ENCODE data around the gene NASP. TPM values are rescaled to one million over a fixed set of nuclear protein-coding genes. Genes with fewer than 3 reads are reported as not detected.

Gene NASP
- total RNA-seq, 1 experiment from 2014 or later: 535 TPM

DNA sequence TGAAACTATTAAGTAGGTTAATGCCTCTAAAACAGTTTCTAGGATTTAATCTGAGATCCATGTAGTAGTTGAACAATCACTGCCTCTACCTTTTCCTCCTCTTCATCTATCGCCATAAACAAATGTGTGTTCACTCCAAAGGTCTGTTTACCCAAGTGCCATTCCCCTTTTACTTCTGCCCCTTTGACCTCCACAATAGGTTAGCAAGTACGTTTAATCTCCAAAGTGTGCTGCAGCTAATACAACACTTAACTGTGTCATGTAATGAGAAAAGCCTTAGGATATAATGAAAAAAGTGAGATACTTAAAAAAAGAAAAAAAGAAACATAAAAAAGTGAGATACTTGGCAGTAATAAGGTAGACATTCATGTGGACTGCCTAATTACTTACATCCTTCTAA is 74.3 kb downstream of the NASP start (continued):
- TF ChIP-seq, protein P1, sequence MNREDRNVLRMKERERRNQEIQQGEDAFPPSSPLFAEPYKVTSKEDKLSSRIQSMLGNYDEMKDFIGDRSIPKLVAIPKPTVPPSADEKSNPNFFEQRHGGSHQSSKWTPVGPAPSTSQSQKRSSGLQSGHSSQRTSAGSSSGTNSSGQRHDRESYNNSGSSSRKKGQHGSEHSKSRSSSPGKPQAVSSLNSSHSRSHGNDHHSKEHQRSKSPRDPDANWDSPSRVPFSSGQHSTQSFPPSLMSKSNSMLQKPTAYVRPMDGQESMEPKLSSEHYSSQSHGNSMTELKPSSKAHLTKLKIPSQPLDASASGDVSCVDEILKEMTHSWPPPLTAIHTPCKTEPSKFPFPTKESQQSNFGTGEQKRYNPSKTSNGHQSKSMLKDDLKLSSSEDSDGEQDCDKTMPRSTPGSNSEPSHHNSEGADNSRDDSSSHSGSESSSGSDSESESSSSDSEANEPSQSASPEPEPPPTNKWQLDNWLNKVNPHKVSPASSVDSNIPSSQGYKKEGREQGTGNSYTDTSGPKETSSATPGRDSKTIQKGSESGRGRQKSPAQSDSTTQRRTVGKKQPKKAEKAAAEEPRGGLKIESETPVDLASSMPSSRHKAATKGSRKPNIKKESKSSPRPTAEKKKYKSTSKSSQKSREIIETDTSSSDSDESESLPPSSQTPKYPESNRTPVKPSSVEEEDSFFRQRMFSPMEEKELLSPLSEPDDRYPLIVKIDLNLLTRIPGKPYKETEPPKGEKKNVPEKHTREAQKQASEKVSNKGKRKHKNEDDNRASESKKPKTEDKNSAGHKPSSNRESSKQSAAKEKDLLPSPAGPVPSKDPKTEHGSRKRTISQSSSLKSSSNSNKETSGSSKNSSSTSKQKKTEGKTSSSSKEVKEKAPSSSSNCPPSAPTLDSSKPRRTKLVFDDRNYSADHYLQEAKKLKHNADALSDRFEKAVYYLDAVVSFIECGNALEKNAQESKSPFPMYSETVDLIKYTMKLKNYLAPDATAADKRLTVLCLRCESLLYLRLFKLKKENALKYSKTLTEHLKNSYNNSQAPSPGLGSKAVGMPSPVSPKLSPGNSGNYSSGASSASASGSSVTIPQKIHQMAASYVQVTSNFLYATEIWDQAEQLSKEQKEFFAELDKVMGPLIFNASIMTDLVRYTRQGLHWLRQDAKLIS (CRISPR knock-in tag; IDR thresholded peaks at IDR 0.05; ENCODE audit: borderline replicate concordance): no peak
- TF ChIP-seq, protein P2, sequence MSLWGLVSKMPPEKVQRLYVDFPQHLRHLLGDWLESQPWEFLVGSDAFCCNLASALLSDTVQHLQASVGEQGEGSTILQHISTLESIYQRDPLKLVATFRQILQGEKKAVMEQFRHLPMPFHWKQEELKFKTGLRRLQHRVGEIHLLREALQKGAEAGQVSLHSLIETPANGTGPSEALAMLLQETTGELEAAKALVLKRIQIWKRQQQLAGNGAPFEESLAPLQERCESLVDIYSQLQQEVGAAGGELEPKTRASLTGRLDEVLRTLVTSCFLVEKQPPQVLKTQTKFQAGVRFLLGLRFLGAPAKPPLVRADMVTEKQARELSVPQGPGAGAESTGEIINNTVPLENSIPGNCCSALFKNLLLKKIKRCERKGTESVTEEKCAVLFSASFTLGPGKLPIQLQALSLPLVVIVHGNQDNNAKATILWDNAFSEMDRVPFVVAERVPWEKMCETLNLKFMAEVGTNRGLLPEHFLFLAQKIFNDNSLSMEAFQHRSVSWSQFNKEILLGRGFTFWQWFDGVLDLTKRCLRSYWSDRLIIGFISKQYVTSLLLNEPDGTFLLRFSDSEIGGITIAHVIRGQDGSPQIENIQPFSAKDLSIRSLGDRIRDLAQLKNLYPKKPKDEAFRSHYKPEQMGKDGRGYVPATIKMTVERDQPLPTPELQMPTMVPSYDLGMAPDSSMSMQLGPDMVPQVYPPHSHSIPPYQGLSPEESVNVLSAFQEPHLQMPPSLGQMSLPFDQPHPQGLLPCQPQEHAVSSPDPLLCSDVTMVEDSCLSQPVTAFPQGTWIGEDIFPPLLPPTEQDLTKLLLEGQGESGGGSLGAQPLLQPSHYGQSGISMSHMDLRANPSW (CRISPR knock-in tag; conservative IDR thresholded peaks at IDR 0.05; ENCODE audit: low read depth): no peak
- no peak for TF ChIP-seq CREM (CRISPR knock-in tag; IDR thresholded peaks at IDR 0.05)
- TF ChIP-seq ETV6 (CRISPR knock-in tag; IDR thresholded peaks at IDR 0.05): no peak
- TF ChIP-seq, protein P3, sequence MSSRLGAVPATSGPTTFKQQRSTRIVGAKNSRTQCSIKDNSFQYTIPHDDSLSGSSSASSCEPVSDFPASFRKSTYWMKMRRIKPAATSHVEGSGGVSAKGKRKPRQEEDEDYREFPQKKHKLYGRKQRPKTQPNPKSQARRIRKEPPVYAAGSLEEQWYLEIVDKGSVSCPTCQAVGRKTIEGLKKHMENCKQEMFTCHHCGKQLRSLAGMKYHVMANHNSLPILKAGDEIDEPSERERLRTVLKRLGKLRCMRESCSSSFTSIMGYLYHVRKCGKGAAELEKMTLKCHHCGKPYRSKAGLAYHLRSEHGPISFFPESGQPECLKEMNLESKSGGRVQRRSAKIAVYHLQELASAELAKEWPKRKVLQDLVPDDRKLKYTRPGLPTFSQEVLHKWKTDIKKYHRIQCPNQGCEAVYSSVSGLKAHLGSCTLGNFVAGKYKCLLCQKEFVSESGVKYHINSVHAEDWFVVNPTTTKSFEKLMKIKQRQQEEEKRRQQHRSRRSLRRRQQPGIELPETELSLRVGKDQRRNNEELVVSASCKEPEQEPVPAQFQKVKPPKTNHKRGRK (CRISPR knock-in tag; IDR thresholded peaks at IDR 0.05; ENCODE audit: borderline replicate concordance): no peak
- TF ChIP-seq, protein P4, sequence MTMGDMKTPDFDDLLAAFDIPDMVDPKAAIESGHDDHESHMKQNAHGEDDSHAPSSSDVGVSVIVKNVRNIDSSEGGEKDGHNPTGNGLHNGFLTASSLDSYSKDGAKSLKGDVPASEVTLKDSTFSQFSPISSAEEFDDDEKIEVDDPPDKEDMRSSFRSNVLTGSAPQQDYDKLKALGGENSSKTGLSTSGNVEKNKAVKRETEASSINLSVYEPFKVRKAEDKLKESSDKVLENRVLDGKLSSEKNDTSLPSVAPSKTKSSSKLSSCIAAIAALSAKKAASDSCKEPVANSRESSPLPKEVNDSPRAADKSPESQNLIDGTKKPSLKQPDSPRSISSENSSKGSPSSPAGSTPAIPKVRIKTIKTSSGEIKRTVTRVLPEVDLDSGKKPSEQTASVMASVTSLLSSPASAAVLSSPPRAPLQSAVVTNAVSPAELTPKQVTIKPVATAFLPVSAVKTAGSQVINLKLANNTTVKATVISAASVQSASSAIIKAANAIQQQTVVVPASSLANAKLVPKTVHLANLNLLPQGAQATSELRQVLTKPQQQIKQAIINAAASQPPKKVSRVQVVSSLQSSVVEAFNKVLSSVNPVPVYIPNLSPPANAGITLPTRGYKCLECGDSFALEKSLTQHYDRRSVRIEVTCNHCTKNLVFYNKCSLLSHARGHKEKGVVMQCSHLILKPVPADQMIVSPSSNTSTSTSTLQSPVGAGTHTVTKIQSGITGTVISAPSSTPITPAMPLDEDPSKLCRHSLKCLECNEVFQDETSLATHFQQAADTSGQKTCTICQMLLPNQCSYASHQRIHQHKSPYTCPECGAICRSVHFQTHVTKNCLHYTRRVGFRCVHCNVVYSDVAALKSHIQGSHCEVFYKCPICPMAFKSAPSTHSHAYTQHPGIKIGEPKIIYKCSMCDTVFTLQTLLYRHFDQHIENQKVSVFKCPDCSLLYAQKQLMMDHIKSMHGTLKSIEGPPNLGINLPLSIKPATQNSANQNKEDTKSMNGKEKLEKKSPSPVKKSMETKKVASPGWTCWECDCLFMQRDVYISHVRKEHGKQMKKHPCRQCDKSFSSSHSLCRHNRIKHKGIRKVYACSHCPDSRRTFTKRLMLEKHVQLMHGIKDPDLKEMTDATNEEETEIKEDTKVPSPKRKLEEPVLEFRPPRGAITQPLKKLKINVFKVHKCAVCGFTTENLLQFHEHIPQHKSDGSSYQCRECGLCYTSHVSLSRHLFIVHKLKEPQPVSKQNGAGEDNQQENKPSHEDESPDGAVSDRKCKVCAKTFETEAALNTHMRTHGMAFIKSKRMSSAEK (CRISPR knock-in tag; IDR thresholded peaks at IDR 0.05; ENCODE audit: borderline replicate concordance): no peak

DNA sequence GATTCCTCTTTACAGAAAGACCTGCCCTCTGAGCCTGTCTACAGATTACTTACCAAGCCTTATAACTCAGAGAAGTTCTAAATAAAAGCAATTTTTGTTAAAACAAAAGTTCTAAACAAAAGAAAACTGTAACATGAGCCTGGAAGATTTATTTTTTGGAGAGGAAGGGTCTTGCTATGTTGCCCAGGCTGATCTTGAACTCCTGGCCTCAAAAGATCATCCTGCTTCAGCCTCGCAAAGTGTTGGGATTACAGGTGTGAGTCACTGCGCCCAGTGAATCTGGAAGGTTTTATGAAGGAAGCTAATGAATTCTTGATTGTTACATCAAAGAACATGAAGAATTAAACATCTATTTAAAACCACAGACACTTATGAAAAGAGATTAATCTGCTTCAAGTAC is 75.4 kb downstream of the NASP start:
- no peak overlapping the region for H3K4me3 Mint-ChIP-seq
- H3K36me3 Mint-ChIP-seq: peaks cover 67% of the 10 kb centered on the region
- TF ChIP-seq ZNF232 (CRISPR knock-in tag; IDR thresholded peaks at IDR 0.05) (no peak), ZNF423 (CRISPR knock-in tag; IDR thresholded peaks at IDR 0.05) (no peak), ZNF121 (CRISPR knock-in tag; IDR thresholded peaks at IDR 0.05) (peak; percentile 57; the same call in 1 of the 2 replicates)
- TF ChIP-seq, protein P4 (CRISPR knock-in tag; IDR thresholded peaks at IDR 0.05; ENCODE audit: borderline replicate concordance): no peak
- TF ChIP-seq, protein P5, sequence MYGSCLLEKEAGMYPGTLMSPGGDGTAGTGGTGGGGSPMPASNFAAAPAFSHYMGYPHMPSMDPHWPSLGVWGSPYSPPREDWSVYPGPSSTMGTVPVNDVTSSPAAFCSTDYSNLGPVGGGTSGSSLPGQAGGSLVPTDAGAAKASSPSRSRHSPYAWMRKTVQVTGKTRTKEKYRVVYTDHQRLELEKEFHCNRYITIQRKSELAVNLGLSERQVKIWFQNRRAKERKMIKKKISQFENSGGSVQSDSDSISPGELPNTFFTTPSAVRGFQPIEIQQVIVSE (CRISPR knock-in tag; IDR thresholded peaks at IDR 0.05; ENCODE audit: borderline replicate concordance): no peak
- ATAC-seq (no peak), DNase-seq (ENCODE audit: low spot score) (no peak)
- ChIA-PET CTCF (no interaction called here), POLR2A (no interaction called here)
- no peaks in the 10 kb centered on the region for H3K9me3 Mint-ChIP-seq
- H3K27ac Mint-ChIP-seq: no peak overlapping the region
- H3K4me1 Mint-ChIP-seq: peaks cover 17% of the 10 kb centered on the region
- H3K27me3 Mint-ChIP-seq (ENCODE audit: low read depth): no peaks in the 10 kb centered on the region

Measured in WTC11 (cell line).